SK-N-MC (cell line): Measurements from ENCODE around the gene SCGB1C1.
A peak's percentile ranks its signal among the peaks of the same experiment; 100 is the strongest.
"Not testable (repeated sequence)": the region's sequence is repeated elsewhere in the genome, so short reads cannot be mapped to it uniquely, and the experiment has no call there.

ENCODE experiments used
- DNase-seq: peaks from one replicate; pipeline ENCODE4 v3.0.0-alpha.2; 2011; ENCODE audit warnings: low read depth, low spot score
- H3K27ac ChIP-seq: fragments of 200-600 bp; sonication (generic); 2 replicates; pipeline ENCODE4 v1.5.1; 2016; ENCODE audit warnings: mixed run types
- H3K36me3 ChIP-seq: fragments of 200-600 bp; sonication (generic); 2 replicates; pipeline ENCODE4 v1.6.1; 2017; ENCODE audit warnings: antibody characterized with exemption, low read length, mixed read lengths; ENCODE audit not compliant: insufficient read depth
- H3K4me3 ChIP-seq: fragments of 200-600 bp; sonication (generic); 2 replicates; pipeline ENCODE4 v1.5.1; 2016
- H3K9ac ChIP-seq: fragments of 200-600 bp; sonication (generic); 2 replicates; pipeline ENCODE4 v1.8.0; 2017; ENCODE audit warnings: mixed run types, mixed read lengths; ENCODE audit not compliant: insufficient read length
- H3K9me3 ChIP-seq: fragments of 200-600 bp; sonication (generic); 2 replicates; pipeline ENCODE4 v1.6.1; 2017; ENCODE audit warnings: low read depth, mild to moderate bottlenecking, antibody characterized with exemption, low read length, moderate library complexity, mixed read lengths
- EZH2 ChIP-seq: fragments of 200-600 bp; sonication (generic); IDR thresholded peaks from one replicate; pipeline ENCODE4 v1.6.1; 2017; ENCODE audit warnings: antibody characterized with exemption
- FOXP2 ChIP-seq: optimal IDR thresholded peaks from 2 replicates; pipeline ENCODE3; 2011; ENCODE audit warnings: mild to moderate bottlenecking, moderate library complexity; ENCODE audit not compliant: insufficient read depth; ENCODE audit errors: extremely low read length, control extremely low read depth
- POLR2AphosphoS5 ChIP-seq: IDR thresholded peaks from 2 replicates; pipeline ENCODE4 v1.6.1; 2012; ENCODE audit warnings: mild to moderate bottlenecking, low read depth, low read length, borderline replicate concordance

Gene SCGB1C1

GRCh38 chr11:235609-235996 is 42.7 kb downstream of the SCGB1C1 start:
- Histone ChIP-seq H3K9ac (peak overlapping the region; percentile 78), H3K9me3 (no peaks in the 10 kb centered on the region), H3K36me3 (peaks cover 17% of the 10 kb centered on the region), H3K27ac (no peak overlapping the region), H3K4me3 (peak overlapping the region; percentile 91)
- TF ChIP-seq POLR2AphosphoS5: no peak
- no peak for TF ChIP-seq EZH2
- TF ChIP-seq FOXP2: no peak
- DNase-seq: no peak

- Histone ChIP-seq H3K27ac (peak within 1 kb of the TSS; percentile 76), H3K4me3 (peak within 1 kb of the TSS; percentile 91), H3K9me3 (no peaks in the 10 kb centered on the region), H3K36me3 (peaks cover 18% of the 10 kb centered on the region), H3K9ac (peak within 1 kb of the TSS; percentile 92)
- no peak for DNase-seq
- TF ChIP-seq POLR2AphosphoS5: peak; percentile 64; the same call in 1 of the 2 replicates
- no peak for TF ChIP-seq EZH2
Observed at GRCh38 chr11:235997-236773, 43.3 kb downstream of the SCGB1C1 start, which contains the start of gene SIRT3. Gene SIRT3, minus strand, starts transcription at chr11:236342. Its CDS starts 14 bp downstream, at chr11:236328.

- Histone ChIP-seq H3K27ac (peak within 1 kb of the TSS; percentile 76), H3K4me3 (peak within 1 kb of the TSS; percentile 91), H3K36me3 (peaks cover 27% of the 10 kb centered on the region), H3K9ac (peak within 1 kb of the TSS; percentile 92), H3K9me3 (no peaks in the 10 kb centered on the region)
- TF ChIP-seq POLR2AphosphoS5 (peak; percentile 79), EZH2 (no peak), FOXP2 (no peak)
- peak; percentile 37 for DNase-seq
Observed at GRCh38 chr11:236774-237767, 44.2 kb downstream of the SCGB1C1 start, which contains the start of gene PSMD13. Gene PSMD13, plus strand, starts transcription at chr11:236976. Its CDS starts 74 bp downstream, at chr11:237050.

GRCh38 chr11:238346-238745 is 45.5 kb downstream of the SCGB1C1 start:
- not testable (repeated sequence) for H3K27ac ChIP-seq, DNase-seq, H3K9me3 ChIP-seq
- peaks cover 38% of the 10 kb centered on the region for H3K36me3 ChIP-seq
- H3K9ac ChIP-seq: peak overlapping the region; percentile 92
- peak overlapping the region; percentile 78; the same call in 1 of the 2 replicates for H3K4me3 ChIP-seq

GRCh38 chr11:240315-240714 is 47.4 kb downstream of the SCGB1C1 start:
- Histone ChIP-seq H3K4me3 (no peak overlapping the region), H3K9ac (no peak overlapping the region), H3K9me3 (no peaks in the 10 kb centered on the region), H3K27ac (no peak overlapping the region), H3K36me3 (peaks cover 58% of the 10 kb centered on the region)
- DNase-seq: no peak
- no peak for TF ChIP-seq EZH2
- no peak for TF ChIP-seq POLR2AphosphoS5
- no peak for TF ChIP-seq FOXP2

- no peak overlapping the region for H3K27ac ChIP-seq
- no peak overlapping the region for H3K4me3 ChIP-seq
- no peak for DNase-seq
- TF ChIP-seq FOXP2 (no peak), EZH2 (no peak), POLR2AphosphoS5 (no peak)
- peaks cover 71% of the 10 kb centered on the region for H3K36me3 ChIP-seq
- H3K9me3 ChIP-seq: no peaks in the 10 kb centered on the region
- H3K9ac ChIP-seq: no peak overlapping the region
Observed at GRCh38 chr11:241634-242033, 48.8 kb downstream of the SCGB1C1 start.
